ENCODE data around the gene LARP4B.

GRCh38 chr10:920450-920849 is 11.1 kb downstream of the LARP4B start:
- TF ChIP-seq, protein P1, sequence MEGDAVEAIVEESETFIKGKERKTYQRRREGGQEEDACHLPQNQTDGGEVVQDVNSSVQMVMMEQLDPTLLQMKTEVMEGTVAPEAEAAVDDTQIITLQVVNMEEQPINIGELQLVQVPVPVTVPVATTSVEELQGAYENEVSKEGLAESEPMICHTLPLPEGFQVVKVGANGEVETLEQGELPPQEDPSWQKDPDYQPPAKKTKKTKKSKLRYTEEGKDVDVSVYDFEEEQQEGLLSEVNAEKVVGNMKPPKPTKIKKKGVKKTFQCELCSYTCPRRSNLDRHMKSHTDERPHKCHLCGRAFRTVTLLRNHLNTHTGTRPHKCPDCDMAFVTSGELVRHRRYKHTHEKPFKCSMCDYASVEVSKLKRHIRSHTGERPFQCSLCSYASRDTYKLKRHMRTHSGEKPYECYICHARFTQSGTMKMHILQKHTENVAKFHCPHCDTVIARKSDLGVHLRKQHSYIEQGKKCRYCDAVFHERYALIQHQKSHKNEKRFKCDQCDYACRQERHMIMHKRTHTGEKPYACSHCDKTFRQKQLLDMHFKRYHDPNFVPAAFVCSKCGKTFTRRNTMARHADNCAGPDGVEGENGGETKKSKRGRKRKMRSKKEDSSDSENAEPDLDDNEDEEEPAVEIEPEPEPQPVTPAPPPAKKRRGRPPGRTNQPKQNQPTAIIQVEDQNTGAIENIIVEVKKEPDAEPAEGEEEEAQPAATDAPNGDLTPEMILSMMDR (IDR thresholded peaks at IDR 0.05 in 2 of 3, conservative IDR thresholded peaks at IDR 0.05 in 1 of 3; ENCODE audit: borderline replicate concordance in 1 of 3, insufficient read depth in 1 of 3, low read depth in 2 of 3, low read length in 2 of 3), result no peak
- TF ChIP-seq TCF7L2 (IDR thresholded peaks at IDR 0.05; ENCODE audit: borderline replicate concordance, extremely low read depth, insufficient read depth, insufficient read length) (no peak), EZH2phosphoT487 (IDR thresholded peaks at IDR 0.05; ENCODE audit: borderline replicate concordance) (no peak), POLR2A (IDR thresholded peaks at IDR 0.05; ENCODE audit: borderline replicate concordance, extremely low read depth, insufficient read depth, insufficient read length) (no peak), RAD21 (IDR thresholded peaks at IDR 0.05; ENCODE audit: low read depth) (no peak), ELF1 (IDR thresholded peaks at IDR 0.05; ENCODE audit: borderline replicate concordance, low read depth) (no peak)

All from HCT116 (cell line).